GM23338 (cell line): ENCODE measurements around the gene F2. TPM values are rescaled to one million over a fixed set of nuclear protein-coding genes. Genes with fewer than 3 reads are reported as not detected.

Source experiments
- ATAC-seq: fragments of 200-7000 bp; cut with Tn5 transposase; 3 replicates; pipeline ENCODE4 v1.9.1; 2020
- DNase-seq: peaks from one replicate; pipeline ENCODE4 v3.0.0-alpha.2; 2015; ENCODE audit warnings: low spot score
- H2AFZ ChIP-seq: fragments of 200-600 bp; sonication (generic); 2 replicates; pipeline ENCODE4 v1.8.0; 2016; ENCODE audit warnings: antibody characterized with exemption, mild to moderate bottlenecking, moderate library complexity
- H3F3A ChIP-seq: fragments of 200-600 bp; sonication (generic); replicated peaks from 2 replicates; pipeline ENCODE4 v1.8.0; 2017; ENCODE audit warnings: antibody characterized with exemption, mixed run types, low read depth
- H3K27ac ChIP-seq: fragments of 200-600 bp; sonication (generic); 2 replicates; pipeline ENCODE4 v1.6.1; 2016; ENCODE audit warnings: low read depth
- H3K27me3 ChIP-seq: fragments of 200-600 bp; sonication (generic); 2 replicates; pipeline ENCODE4 v1.8.0; 2016; ENCODE audit warnings: mild to moderate bottlenecking, mixed run types, moderate library complexity; ENCODE audit not compliant: insufficient read depth
- H3K36me3 ChIP-seq: fragments of 200-600 bp; sonication (generic); 2 replicates; pipeline ENCODE4 v1.8.0; 2016; ENCODE audit warnings: mild to moderate bottlenecking; ENCODE audit not compliant: insufficient read depth
- H3K4me1 ChIP-seq: fragments of 200-600 bp; sonication (generic); 2 replicates; pipeline ENCODE4 v1.8.0; 2016; ENCODE audit warnings: mild to moderate bottlenecking, moderate library complexity; ENCODE audit not compliant: insufficient read depth
- H3K4me2 ChIP-seq: fragments of 200-600 bp; sonication (generic); 2 replicates; pipeline ENCODE4 v1.7.1; 2017; ENCODE audit warnings: mixed run types
- H3K4me3 ChIP-seq: fragments of 200-600 bp; sonication (generic); 2 replicates; pipeline ENCODE4 v1.6.1; 2016; ENCODE audit warnings: mixed run types
- H3K79me2 ChIP-seq: fragments of 200-600 bp; sonication (generic); replicated peaks from 2 replicates; pipeline ENCODE4 v1.8.0; 2017; ENCODE audit warnings: mild to moderate bottlenecking; ENCODE audit not compliant: insufficient read depth
- H3K9me2 ChIP-seq: fragments of 200-600 bp; sonication (generic); 2 replicates; pipeline ENCODE4 v1.8.0; 2017; ENCODE audit not compliant: insufficient read depth
- H4K20me1 ChIP-seq: fragments of 200-600 bp; sonication (generic); replicated peaks from 2 replicates; pipeline ENCODE4 v1.8.0; 2017; ENCODE audit warnings: mild to moderate bottlenecking; ENCODE audit not compliant: insufficient read depth
- H3K27ac Mint-ChIP-seq: 2 replicates; pipeline ENCODE4 v1.8.0; 2020; ENCODE audit warnings: inconsistent platforms, mild to moderate bottlenecking, moderate library complexity, mixed read lengths
- H3K27me3 Mint-ChIP-seq: 3 replicates; pipeline ENCODE4 v1.8.0; 2022; ENCODE audit warnings: low read depth, mild to moderate bottlenecking, moderate library complexity, mixed read lengths, inconsistent platforms; ENCODE audit not compliant: insufficient read depth, poor library complexity
- H3K36me3 Mint-ChIP-seq: 3 replicates; pipeline ENCODE4 v1.8.0; 2021; ENCODE audit warnings: low read depth, mild to moderate bottlenecking, inconsistent platforms, moderate library complexity, mixed read lengths
- H3K4me1 Mint-ChIP-seq: 3 replicates; pipeline ENCODE4 v1.8.0; 2020; ENCODE audit warnings: mild to moderate bottlenecking, inconsistent platforms, mixed read lengths
- H3K4me3 Mint-ChIP-seq: 3 replicates; pipeline ENCODE4 v1.8.0; 2021; ENCODE audit warnings: moderate library complexity, mild to moderate bottlenecking, inconsistent platforms, mixed read lengths
- H3K9me3 Mint-ChIP-seq: 3 replicates; pipeline ENCODE4 v1.8.0; 2020; ENCODE audit warnings: moderate library complexity, mild to moderate bottlenecking, inconsistent platforms, mixed read lengths
- CREB1 ChIP-seq: fragments of 250-450 bp; sonication (Bioruptor Pico); IDR thresholded peaks from 2 replicates; pipeline ENCODE4 v1.5.0; 2020; ENCODE audit warnings: low read depth, mild to moderate bottlenecking, moderate library complexity
- EZH2 ChIP-seq: fragments of 200-600 bp; sonication (generic); IDR thresholded peaks from one replicate; pipeline ENCODE4 v1.8.0; 2017; ENCODE audit warnings: antibody characterized with exemption, mild to moderate bottlenecking, low read depth; ENCODE audit not compliant: unreplicated experiment
- EZH2phosphoT487 ChIP-seq: fragments of 200-600 bp; sonication (generic); IDR thresholded peaks from one replicate; pipeline ENCODE4 v1.8.1; 2018; ENCODE audit warnings: antibody characterized with exemption; ENCODE audit not compliant: unreplicated experiment
- JUNB ChIP-seq: IDR thresholded peaks from one replicate; pipeline ENCODE4 v1.6.1; 2016; ENCODE audit warnings: antibody characterized with exemption; ENCODE audit not compliant: unreplicated experiment
- NANOG ChIP-seq: IDR thresholded peaks from 2 replicates; pipeline ENCODE4 v1.6.1; 2016; ENCODE audit warnings: antibody characterized with exemption, borderline replicate concordance
- POLR2AphosphoS5 ChIP-seq: IDR thresholded peaks from 2 replicates; pipeline ENCODE4 v1.6.1; 2016; ENCODE audit warnings: antibody characterized with exemption, low read depth
- STAT1 ChIP-seq: IDR thresholded peaks from one replicate; pipeline ENCODE4 v1.6.1; 2016; ENCODE audit warnings: antibody characterized with exemption; ENCODE audit not compliant: unreplicated experiment
- ZNF114 ChIP-seq: fragments of 250-450 bp; sonication (Bioruptor Pico); IDR thresholded peaks from 2 replicates; pipeline ENCODE4 v1.5.0; 2020; ENCODE audit warnings: mild to moderate bottlenecking, moderate library complexity
- ZNF331 ChIP-seq: fragments of 250-450 bp; sonication (Bioruptor Pico); IDR thresholded peaks from 2 replicates; pipeline ENCODE4 v1.5.0; 2020; ENCODE audit warnings: low read depth, mild to moderate bottlenecking, moderate library complexity
- polyA plus RNA-seq: library from polyadenylated mRNA; unstranded; fragments of >200 nt; fragmentation: Nextera tagmentation; extraction: Ambion mirVana; gene quantifications from 2 replicates; pipeline ENCODE4 v1.2.1, GENCODE V29; 2016
- total RNA-seq: library from RNA; depleted of rRNA; stranded (reverse); fragments of >200 nt; shearing (Covaris generic); gene quantifications from 2 replicates; pipeline ENCODE4 v1.2.3, GENCODE V29; 2014
- TF ChIP-seq, protein P1 (sequence below), 2 experiments: fragments of 200-600 bp in 1 of 2; sonication (generic) in 1 of 2; conservative IDR thresholded peaks; 2 replicates each; pipeline versions ENCODE4 v1.5.1 to v1.6.1; 2016 to 2017; ENCODE audit warnings: antibody characterized with exemption in 2 of 2, low read depth in 2 of 2, mild to moderate bottlenecking in 2 of 2, moderate library complexity in 1 of 2
- TF ChIP-seq, protein P2 (sequence below): IDR thresholded peaks from one replicate; pipeline ENCODE4 v1.6.1; 2018; ENCODE audit warnings: antibody characterized with exemption; ENCODE audit not compliant: unreplicated experiment
- TF ChIP-seq, protein P3 (sequence below): fragments of 250-450 bp; sonication (Bioruptor Pico); IDR thresholded peaks from 2 replicates; pipeline ENCODE4 v1.5.0; 2020; ENCODE audit warnings: mild to moderate bottlenecking, moderate library complexity
- TF ChIP-seq, protein P4 (sequence below): IDR thresholded peaks from 2 replicates; pipeline ENCODE4 v1.6.1; 2016; ENCODE audit warnings: antibody characterized with exemption

F2 gene
- total and polyA plus RNA-seq, 2 experiments from 2014 or later = 0.21 TPM; not detected in 1

DNA sequence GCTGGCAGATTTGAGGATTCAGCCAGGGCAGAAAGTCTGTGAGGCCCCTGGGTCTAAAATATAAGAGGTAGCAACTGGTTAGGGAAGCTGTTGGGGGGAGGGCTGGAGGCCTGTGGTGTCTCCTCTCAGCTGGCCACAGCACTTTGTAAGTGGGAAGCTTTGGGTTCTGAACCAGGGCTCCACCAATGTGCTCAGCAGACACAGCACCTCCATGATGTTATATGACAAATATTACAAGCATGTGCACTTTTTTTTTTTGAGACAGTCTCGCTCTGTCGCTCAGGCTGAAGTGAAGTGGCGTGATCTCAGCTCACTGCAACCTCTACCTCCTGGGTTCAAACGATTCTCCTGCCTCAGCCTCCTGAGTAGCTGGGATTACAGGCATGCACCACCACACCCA, 26.6 kb upstream of the F2 start:
- DNase-seq = no peak
- Histone ChIP-seq H3K27me3 (no peaks in the 10 kb centered on the region), H3K27ac (no peak overlapping the region), H2AFZ (no peak overlapping the region), H3K9me2 (no peaks in the 10 kb centered on the region), H3K4me3 (no peak overlapping the region), H4K20me1 (no peaks in the 10 kb centered on the region), H3F3A (no peaks in the 10 kb centered on the region), H3K36me3 (no peaks in the 10 kb centered on the region), H3K79me2 (no peaks in the 10 kb centered on the region), H3K4me2 (no peak overlapping the region), H3K4me1 (no peaks in the 10 kb centered on the region)
- peaks cover 5% of the 10 kb centered on the region; the same call in 2 of the 3 replicates for H3K36me3 Mint-ChIP-seq
- H3K27ac Mint-ChIP-seq = no peak overlapping the region
- peaks cover under 1% of the 10 kb centered on the region; the same call in 1 of the 3 replicates for H3K4me1 Mint-ChIP-seq
- H3K27me3 Mint-ChIP-seq = peaks cover 1% of the 10 kb centered on the region
- H3K4me3 Mint-ChIP-seq = no peak overlapping the region
- H3K9me3 Mint-ChIP-seq = no peaks in the 10 kb centered on the region
- ATAC-seq = no peak
- no peak for TF ChIP-seq POLR2AphosphoS5
- no peak for TF ChIP-seq EZH2
- TF ChIP-seq, protein P1, sequence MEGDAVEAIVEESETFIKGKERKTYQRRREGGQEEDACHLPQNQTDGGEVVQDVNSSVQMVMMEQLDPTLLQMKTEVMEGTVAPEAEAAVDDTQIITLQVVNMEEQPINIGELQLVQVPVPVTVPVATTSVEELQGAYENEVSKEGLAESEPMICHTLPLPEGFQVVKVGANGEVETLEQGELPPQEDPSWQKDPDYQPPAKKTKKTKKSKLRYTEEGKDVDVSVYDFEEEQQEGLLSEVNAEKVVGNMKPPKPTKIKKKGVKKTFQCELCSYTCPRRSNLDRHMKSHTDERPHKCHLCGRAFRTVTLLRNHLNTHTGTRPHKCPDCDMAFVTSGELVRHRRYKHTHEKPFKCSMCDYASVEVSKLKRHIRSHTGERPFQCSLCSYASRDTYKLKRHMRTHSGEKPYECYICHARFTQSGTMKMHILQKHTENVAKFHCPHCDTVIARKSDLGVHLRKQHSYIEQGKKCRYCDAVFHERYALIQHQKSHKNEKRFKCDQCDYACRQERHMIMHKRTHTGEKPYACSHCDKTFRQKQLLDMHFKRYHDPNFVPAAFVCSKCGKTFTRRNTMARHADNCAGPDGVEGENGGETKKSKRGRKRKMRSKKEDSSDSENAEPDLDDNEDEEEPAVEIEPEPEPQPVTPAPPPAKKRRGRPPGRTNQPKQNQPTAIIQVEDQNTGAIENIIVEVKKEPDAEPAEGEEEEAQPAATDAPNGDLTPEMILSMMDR (conservative IDR thresholded peaks at IDR 0.05; ENCODE audit: low read depth in 2 of 2) = no peak
- TF ChIP-seq, protein P2, sequence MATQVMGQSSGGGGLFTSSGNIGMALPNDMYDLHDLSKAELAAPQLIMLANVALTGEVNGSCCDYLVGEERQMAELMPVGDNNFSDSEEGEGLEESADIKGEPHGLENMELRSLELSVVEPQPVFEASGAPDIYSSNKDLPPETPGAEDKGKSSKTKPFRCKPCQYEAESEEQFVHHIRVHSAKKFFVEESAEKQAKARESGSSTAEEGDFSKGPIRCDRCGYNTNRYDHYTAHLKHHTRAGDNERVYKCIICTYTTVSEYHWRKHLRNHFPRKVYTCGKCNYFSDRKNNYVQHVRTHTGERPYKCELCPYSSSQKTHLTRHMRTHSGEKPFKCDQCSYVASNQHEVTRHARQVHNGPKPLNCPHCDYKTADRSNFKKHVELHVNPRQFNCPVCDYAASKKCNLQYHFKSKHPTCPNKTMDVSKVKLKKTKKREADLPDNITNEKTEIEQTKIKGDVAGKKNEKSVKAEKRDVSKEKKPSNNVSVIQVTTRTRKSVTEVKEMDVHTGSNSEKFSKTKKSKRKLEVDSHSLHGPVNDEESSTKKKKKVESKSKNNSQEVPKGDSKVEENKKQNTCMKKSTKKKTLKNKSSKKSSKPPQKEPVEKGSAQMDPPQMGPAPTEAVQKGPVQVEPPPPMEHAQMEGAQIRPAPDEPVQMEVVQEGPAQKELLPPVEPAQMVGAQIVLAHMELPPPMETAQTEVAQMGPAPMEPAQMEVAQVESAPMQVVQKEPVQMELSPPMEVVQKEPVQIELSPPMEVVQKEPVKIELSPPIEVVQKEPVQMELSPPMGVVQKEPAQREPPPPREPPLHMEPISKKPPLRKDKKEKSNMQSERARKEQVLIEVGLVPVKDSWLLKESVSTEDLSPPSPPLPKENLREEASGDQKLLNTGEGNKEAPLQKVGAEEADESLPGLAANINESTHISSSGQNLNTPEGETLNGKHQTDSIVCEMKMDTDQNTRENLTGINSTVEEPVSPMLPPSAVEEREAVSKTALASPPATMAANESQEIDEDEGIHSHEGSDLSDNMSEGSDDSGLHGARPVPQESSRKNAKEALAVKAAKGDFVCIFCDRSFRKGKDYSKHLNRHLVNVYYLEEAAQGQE = no peak
- TF ChIP-seq, protein P3, sequence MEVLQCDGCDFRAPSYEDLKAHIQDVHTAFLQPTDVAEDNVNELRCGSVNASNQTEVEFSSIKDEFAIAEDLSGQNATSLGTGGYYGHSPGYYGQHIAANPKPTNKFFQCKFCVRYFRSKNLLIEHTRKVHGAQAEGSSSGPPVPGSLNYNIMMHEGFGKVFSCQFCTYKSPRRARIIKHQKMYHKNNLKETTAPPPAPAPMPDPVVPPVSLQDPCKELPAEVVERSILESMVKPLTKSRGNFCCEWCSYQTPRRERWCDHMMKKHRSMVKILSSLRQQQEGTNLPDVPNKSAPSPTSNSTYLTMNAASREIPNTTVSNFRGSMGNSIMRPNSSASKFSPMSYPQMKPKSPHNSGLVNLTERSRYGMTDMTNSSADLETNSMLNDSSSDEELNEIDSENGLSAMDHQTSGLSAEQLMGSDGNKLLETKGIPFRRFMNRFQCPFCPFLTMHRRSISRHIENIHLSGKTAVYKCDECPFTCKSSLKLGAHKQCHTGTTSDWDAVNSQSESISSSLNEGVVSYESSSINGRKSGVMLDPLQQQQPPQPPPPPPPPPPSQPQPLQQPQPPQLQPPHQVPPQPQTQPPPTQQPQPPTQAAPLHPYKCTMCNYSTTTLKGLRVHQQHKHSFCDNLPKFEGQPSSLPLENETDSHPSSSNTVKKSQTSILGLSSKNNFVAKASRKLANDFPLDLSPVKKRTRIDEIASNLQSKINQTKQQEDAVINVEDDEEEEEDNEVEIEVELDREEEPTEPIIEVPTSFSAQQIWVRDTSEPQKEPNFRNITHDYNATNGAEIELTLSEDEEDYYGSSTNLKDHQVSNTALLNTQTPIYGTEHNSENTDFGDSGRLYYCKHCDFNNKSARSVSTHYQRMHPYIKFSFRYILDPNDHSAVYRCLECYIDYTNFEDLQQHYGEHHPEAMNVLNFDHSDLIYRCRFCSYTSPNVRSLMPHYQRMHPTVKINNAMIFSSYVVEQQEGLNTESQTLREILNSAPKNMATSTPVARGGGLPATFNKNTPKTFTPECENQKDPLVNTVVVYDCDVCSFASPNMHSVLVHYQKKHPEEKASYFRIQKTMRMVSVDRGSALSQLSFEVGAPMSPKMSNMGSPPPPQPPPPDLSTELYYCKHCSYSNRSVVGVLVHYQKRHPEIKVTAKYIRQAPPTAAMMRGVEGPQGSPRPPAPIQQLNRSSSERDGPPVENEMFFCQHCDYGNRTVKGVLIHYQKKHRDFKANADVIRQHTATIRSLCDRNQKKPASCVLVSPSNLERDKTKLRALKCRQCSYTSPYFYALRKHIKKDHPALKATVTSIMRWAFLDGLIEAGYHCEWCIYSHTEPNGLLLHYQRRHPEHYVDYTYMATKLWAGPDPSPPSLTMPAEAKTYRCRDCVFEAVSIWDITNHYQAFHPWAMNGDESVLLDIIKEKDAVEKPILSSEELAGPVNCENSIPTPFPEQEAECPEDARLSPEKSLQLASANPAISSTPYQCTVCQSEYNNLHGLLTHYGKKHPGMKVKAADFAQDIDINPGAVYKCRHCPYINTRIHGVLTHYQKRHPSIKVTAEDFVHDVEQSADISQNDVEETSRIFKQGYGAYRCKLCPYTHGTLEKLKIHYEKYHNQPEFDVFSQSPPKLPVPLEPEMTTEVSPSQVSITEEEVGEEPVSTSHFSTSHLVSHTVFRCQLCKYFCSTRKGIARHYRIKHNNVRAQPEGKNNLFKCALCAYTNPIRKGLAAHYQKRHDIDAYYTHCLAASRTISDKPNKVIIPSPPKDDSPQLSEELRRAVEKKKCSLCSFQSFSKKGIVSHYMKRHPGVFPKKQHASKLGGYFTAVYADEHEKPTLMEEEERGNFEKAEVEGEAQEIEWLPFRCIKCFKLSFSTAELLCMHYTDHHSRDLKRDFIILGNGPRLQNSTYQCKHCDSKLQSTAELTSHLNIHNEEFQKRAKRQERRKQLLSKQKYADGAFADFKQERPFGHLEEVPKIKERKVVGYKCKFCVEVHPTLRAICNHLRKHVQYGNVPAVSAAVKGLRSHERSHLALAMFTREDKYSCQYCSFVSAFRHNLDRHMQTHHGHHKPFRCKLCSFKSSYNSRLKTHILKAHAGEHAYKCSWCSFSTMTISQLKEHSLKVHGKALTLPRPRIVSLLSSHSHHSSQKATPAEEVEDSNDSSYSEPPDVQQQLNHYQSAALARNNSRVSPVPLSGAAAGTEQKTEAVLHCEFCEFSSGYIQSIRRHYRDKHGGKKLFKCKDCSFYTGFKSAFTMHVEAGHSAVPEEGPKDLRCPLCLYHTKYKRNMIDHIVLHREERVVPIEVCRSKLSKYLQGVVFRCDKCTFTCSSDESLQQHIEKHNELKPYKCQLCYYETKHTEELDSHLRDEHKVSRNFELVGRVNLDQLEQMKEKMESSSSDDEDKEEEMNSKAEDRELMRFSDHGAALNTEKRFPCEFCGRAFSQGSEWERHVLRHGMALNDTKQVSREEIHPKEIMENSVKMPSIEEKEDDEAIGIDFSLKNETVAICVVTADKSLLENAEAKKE = no peak
- no peak for TF ChIP-seq ZNF331 (CRISPR knock-in tag)
- no peak for TF ChIP-seq ZNF114
- TF ChIP-seq NANOG = no peak
- no peak for TF ChIP-seq CREB1 (CRISPR knock-in tag)
- no peak for TF ChIP-seq STAT1
- no peak for TF ChIP-seq JUNB
- TF ChIP-seq EZH2phosphoT487 = no peak
- TF ChIP-seq, protein P4, sequence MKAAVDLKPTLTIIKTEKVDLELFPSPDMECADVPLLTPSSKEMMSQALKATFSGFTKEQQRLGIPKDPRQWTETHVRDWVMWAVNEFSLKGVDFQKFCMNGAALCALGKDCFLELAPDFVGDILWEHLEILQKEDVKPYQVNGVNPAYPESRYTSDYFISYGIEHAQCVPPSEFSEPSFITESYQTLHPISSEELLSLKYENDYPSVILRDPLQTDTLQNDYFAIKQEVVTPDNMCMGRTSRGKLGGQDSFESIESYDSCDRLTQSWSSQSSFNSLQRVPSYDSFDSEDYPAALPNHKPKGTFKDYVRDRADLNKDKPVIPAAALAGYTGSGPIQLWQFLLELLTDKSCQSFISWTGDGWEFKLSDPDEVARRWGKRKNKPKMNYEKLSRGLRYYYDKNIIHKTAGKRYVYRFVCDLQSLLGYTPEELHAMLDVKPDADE = no peak
